Stimulated activated CD8-positive, alpha-beta memory T cell treated with anti-CD3 and anti-CD28 coated beads, Interleukin-15, amount 100 ng/mL, for 24 hours (primary cell): ENCODE data around the gene EML3.
A peak's percentile ranks its signal among the peaks of the same experiment; 100 is the strongest.
"Not testable (repeated sequence)": the region's sequence is repeated elsewhere in the genome, so short reads cannot be mapped to it uniquely, and the experiment has no call there.

ENCODE experiments used
- DNase-seq: peaks from one replicate; pipeline ENCODE4 v3.0.0-alpha.2; 2020; ENCODE audit warnings: low read depth

Gene EML3

GRCh38 chr11:62600367-62601121 lies 12.0 kb downstream of the EML3 start:
- DNase-seq = no peak

GRCh38 chr11:62599901-62600300 lies 12.7 kb downstream of the EML3 start:
- no peak for DNase-seq

DNA sequence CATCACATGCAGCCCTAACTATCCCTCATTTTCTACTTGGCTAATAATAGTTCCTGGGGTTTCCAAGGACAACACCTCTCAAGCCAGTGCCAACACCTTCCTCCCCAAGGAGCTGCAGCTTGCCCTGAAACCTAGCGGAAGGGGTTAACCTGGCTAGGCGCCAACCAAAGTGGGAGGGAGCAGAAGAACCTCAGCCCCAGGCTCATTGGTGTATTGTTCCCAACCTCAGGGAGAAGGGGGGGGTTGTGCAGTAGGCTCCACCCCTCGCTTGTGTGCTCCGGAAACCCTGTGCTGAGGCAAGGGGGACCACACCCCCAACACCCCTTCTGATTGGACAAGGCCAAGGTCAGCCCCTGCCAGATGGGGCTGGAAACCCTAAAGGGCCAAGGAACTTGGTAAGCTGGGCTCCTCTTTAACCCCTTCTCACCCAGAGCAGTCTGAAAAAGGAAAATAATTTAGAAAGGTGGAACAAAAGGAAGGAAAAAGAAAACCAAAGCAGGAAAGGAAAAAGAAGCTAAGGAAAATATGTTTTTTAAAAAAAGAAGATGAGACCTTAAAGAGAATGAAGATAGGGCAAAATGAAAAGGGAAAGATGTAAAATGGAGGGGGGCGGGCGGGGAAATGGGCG lies 13.4 kb downstream of the EML3 start:
- peak; percentile 76 for DNase-seq

DNA sequence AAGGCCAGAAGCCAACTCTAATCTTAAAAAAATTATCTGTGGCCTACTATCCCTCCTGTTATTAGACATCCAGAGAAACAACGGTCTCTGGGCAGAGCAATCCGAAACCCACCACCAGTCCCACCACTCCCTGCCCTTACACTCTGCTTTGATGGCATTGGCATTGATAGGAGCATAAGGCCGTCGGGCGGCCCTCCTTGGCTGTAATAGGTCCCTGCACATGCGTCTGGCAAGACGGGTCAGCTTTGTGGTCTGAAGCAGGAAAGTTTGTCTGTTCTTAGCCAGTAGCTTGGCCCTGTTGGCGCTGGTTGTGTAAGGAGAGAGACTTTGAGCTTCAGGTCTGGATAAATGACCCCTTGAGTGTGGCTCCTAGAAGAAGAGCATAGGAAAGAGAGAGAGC lies 17.5 kb downstream of the EML3 start:
- no peak for DNase-seq

DNA sequence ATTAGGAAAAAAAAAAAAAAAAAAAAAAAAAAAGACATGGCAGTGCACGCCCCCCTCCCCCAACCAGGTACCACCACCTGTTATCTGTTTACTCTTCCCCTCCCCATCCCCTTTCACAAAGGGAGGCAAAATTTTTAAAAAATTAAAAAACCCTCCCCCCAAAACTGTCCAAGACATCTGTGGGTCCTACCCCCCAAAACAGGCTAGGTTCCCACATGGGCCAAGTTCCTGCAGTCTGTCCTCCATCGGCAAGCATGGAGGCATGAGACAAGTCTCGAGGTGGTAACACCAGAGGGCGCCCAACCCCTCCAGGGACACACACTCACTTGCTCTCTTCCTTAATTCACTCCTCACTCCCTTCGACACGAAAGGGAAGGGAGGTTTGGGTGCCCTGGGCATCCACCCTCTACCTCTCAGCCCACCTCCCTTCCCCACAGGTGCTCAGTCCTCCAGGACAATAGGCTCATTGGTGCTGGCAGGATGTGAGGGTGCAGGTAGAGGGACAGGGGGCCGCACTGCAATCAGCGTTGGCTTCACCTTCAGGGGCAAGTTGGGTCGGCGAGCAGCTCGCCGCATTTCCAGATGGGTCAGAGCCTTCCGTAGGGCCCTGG lies 19.0 kb downstream of the EML3 start:
- no peak for DNase-seq

DNA sequence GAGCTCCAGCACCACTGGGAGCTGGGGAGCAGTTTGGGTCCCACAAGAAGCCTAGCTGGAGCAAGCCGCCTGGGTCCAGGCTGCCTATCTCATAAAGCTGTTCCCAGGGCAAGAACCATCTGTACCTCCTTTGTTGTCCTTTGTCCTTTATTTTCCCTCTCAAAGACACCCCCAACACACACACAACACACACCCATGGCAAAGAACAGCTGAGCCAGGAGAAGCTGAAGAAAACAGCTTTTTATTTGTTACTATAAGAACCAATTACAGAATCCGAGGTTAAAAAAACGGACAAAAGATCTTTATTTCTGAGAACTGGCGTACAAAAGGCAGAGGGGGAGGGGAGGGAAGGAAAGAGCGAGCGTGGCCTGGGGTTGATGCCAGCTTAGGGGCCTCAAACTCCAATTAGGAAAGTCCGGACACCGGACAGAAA lies 19.6 kb downstream of the EML3 start:
- no peak for DNase-seq

GRCh38 chr11:62592146-62592815 lies 20.3 kb downstream of the EML3 start:
- DNase-seq = no peak

- DNase-seq = peak; percentile 79
These were observed 21.0 kb downstream of the EML3 start, which contains the start of gene TUT1 for GRCh38 chr11:62591448-62592145. TUT1 (minus strand) TSS chr11:62591523; CDS start chr11:62591485, 38 bp downstream.

DNA sequence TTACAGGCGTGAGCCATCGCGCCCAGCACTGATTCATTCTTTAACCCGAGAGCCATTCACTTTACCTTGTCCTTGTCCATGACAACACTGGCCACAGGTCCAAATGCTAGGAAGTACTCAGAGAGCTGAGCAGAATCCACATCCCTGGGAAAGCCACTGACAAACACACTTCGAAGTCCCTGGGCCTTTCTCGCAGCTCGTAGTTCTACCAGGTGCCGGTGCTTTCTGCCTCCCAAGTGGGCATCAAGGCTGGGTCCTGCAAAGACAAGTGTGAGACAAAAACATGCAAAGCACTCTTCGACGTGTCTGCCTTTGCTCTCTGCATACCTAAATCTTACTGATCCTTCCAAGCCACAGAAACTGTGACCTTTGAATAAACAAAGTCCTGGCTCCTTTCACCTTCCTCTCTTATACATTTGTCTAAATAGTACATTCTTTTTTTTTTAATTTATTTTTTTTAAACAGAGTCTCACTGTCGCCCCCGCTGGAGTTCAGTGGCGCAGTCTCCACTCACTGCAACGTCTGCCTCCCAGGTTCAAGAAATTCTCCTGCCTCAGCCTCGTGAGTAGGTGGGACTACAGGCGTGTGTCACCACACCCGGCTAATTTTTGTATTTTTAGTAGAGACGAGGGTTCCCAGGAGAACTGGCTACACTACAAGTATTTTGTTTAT lies 23.5 kb downstream of the EML3 start:
- DNase-seq = no peak

GRCh38 chr11:62585356-62585755 lies 27.2 kb downstream of the EML3 start:
- DNase-seq = not testable (repeated sequence)

GRCh38 chr11:62581735-62582134 lies 30.8 kb downstream of the EML3 start:
- not testable (repeated sequence) for DNase-seq

GRCh38 chr11:62580959-62581715 lies 31.4 kb downstream of the EML3 start:
- DNase-seq = no peak

GRCh38 chr11:62579252-62579651 lies 33.3 kb downstream of the EML3 start:
- no peak for DNase-seq

- DNase-seq = no peak
These were observed 34.0 kb downstream of the EML3 start for GRCh38 chr11:62578541-62578940.

GRCh38 chr11:62577046-62577714 lies 35.4 kb downstream of the EML3 start:
- DNase-seq = no peak

GRCh38 chr11:62575837-62576236 lies 36.7 kb downstream of the EML3 start:
- no peak for DNase-seq

DNA sequence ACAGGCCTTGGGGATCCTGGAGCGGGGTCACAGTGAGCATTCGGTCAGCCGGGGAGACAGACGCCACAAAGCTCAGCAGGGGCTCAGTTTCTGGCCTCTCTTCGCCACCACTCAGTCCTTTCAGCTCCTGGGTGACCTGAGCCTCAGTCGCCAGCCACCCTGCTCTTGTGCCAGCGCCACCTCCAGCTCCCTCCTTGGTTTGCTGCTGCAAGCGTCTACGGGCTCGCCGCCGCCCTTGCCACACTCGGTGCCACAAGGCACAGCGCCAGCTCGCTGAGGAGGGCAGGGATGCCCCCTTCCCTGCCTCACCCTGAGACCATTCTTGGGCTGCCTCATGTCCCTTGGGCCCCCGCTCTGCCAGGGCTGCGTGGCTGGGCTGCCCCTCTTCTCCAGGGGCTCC lies 37.4 kb downstream of the EML3 start:
- no peak for DNase-seq

GRCh38 chr11:62574363-62575071 lies 38.1 kb downstream of the EML3 start:
- no peak for DNase-seq

DNA sequence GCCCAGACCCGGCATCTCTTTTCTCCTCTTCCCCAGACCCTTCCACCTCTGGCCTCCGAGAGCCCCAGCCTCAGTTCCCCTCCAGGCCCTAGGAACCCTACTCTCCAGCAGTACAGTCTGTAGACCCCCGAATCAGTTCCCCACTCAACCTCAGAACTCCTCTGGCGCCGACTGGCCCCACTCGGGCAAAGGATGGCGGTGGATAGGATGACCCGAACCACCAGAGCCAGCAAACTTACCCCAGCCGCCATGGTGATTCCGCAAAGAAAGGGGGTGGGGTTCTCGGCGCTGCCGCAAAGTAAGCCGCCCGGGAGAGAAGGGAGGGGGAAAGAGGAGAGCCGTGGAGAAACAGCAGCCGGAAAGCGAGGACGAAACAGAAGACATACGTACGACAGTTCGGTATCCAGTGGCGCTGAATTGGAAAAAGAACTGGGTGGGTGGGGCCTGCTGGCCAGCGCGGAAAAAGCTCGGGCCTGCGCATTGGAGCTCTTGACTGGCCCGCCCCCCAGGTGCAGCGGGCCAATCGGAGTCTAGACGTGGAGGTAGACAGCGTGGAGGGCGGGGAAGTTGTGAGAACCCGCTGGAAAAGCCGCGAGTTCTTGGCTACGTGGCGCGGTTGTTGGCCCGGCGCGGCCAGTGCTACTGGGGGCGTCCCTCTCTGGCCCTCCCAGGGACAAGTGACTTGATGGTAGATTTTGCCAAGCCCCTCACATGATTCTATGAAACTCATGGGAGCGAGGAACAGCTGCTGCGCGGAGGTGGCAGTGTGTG lies 38.8 kb downstream of the EML3 start, which contains the start of gene EEF1G:
TSS of gene EEF1G (minus strand) at position 300 of the 771 bp plus-strand sequence. CDS start at position 251, 49 bp downstream.
- DNase-seq = peak; percentile 87
